GM21447 (cell line): ENCODE data around the gene ANKRD18A.
"Not testable (repeated sequence)": the region's sequence is repeated elsewhere in the genome, so short reads cannot be mapped to it uniquely, and the experiment has no call there.

Experiments
- ATAC-seq: cut with Tn5 transposase; IDR thresholded peaks from one replicate; pipeline ENCODE4 v1.9.1; 2021; ENCODE audit not compliant: unreplicated experiment

ANKRD18A gene

DNA sequence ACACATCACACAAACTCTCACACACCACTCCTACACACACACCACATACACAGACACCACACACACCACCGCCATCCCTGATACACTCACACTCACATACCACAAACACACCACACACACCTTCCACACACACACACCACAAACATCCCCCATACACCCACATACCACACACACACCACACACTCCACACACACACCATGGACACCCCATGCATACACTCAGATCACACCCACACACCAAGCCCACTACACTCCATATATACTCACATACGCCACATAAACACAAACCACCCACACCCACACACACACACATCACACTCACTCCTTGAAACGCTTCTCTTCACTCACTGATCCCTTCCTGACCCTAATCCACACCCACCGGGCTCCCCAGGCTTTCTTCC, 9.1 kb upstream of the ANKRD18A start:
- no peak for ATAC-seq

GRCh38 chr9:38626006-38626405, 5.6 kb upstream of the ANKRD18A start:
- no peak for ATAC-seq

DNA sequence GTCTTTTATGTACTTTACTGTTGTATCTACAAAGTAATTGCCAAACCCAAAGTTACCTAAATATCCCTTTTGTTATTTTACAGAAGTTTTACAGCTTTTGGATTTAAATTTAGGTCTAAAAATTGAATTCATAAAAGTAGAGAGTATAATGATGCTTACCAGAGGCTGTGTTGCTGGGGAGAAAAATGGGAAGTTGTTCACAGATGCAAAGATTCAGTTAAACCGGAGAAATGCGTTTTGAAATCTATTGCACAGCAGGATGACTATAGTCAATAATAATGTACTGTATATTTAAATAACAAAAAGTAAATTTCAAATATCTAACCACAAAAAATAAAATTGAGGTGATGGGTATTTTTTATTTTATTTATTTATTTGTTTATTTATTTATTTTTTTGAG, 2.6 kb upstream of the ANKRD18A start:
- ATAC-seq, result no peak

- ATAC-seq, result no peak
Measured at GRCh38 chr9:38622288-38622674, 1.9 kb upstream of the ANKRD18A start.

- peak; percentile 36 for ATAC-seq
Measured at GRCh38 chr9:38621434-38622287, 1.3 kb upstream of the ANKRD18A start.

GRCh38 chr9:38619556-38620447, 594 bp downstream of the ANKRD18A start:
- ATAC-seq, result no peak

DNA sequence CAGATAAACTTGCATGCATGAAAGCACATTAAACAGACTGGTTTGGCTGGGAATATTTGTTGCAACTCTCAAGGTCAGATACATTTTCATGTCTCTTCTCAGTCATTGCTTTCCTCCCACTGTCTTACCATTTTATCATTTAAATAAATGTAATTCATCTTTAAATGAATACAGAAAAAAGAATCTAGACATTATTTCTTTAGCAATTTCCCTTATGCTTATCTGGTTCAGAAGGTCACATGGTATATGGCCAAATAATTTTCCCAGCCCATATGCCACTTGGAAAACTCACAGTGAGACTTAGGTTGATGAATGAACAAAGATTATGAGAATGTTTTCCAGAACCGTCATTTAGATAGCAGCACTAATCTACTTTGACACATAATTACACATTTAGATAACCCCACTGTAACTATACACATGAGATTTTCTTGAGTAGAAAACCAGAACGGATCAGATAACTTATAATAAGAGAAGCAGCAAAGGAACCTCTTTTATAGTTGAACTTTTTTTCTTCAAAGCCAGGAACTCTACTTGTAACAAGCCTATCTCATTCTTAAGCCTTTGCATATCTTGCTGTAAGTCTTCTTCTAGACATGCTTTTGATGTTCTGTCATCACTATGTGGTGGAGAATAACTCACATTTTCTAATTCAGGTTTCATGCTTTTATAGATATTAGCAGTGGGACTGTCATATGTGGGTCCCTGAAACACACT, 22.2 kb downstream of the ANKRD18A start:
- ATAC-seq, result not testable (repeated sequence)

- not testable (repeated sequence) for ATAC-seq
Measured at GRCh38 chr9:38595117-38595516, 25.3 kb downstream of the ANKRD18A start.

GRCh38 chr9:38591346-38592063, 28.9 kb downstream of the ANKRD18A start:
- ATAC-seq, result not testable (repeated sequence)

DNA sequence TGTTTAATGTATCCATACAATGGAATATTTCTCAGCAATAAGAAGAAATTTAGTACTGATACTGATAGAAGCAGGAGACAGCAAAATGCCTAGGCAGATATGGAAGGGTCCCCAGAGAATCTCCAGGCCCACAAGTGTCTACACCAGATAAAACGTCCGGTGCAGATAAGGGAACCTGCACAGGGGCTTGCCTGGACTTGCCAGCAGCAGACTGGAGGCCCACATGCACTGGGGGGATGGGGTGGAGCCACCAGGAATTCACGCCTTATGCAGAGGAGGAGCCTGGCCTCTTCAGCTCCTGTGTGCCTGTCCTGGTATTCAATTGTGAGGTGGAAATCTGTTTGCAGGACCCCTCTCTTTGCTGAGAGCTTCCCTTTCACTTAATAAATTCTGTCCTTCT, 36.6 kb downstream of the ANKRD18A start:
- not testable (repeated sequence) for ATAC-seq

DNA sequence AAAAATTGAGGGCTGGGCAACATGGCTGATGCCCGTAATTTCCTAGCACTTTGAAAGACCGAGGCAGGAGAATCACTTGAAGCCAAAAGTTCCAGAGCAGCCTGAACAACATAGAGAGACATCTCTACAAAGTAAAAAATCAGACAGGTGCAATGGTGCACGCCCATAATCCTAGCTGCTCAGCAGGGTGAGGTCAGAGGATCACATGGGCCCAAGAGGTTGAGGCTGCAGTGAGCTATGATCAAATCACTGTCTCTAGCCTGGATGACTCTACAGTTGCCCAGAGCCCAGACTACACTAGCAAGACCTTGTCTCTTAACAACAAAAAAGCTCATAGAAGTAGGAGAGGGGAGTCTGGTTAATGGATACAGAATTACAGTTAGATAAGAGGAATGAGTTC, 40.3 kb downstream of the ANKRD18A start:
- not testable (repeated sequence) for ATAC-seq

DNA sequence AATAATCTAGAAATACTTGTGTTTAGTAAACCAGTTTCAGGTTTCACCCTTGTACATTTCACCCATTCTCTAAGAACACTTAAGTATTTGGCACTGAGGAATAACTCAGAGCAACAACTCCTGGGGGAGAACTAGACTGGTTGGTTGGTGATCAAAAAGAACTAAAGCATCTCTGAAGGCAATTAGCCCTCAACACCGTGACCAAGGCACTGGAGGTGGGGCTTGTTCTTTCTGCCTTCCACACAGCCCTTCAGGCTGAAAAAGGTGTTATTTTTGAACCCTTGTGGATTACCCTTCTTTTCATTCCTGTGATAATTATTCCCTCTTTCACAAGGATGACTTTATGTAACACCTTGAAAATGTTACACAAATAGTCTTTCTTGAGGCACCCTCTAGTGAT, 44.2 kb downstream of the ANKRD18A start:
- ATAC-seq, result not testable (repeated sequence)

DNA sequence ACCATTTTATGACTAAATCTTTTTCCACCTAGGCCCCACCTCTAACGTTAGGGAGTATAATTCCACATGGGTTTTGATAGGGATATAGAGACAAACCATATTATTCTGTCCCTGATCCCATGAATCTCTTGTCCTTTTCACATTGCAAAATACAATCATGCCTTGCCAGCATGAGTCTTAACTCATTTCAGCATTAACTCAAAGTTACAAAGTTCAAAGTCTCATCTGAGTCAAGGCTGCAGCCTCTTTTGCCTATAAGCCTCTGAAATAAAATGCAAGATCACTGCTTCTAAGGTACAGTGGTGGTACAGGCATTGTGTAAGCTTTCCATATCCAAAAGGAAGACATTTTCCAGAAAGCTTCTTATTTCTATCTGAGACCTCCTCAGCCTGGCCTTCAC, 54.3 kb downstream of the ANKRD18A start:
- not testable (repeated sequence) for ATAC-seq

DNA sequence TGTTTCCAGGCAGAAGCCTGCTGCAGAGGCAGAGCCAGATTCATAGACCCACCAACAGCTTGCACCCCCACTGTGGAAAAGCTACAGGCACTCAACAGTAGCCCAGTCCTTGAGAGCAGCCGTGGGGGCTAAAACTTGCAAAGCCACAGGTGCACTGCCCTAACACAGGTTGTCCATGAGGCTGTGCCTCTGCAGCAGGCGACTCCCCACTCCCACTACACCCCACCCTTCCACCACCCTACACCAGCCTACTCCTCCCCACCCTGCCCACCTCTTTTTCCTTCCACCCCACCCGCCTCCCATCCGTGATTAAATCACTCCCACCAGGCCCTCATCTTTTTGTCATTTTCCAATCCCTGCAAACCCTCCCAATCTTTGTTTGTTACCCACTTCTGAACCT, 55.2 kb downstream of the ANKRD18A start:
- not testable (repeated sequence) for ATAC-seq

GRCh38 chr9:38563911-38564310, 56.5 kb downstream of the ANKRD18A start:
- ATAC-seq, result not testable (repeated sequence)

GRCh38 chr9:38561134-38561533, 59.3 kb downstream of the ANKRD18A start:
- not testable (repeated sequence) for ATAC-seq

GRCh38 chr9:38559172-38559571, 61.2 kb downstream of the ANKRD18A start:
- ATAC-seq, result not testable (repeated sequence)

DNA sequence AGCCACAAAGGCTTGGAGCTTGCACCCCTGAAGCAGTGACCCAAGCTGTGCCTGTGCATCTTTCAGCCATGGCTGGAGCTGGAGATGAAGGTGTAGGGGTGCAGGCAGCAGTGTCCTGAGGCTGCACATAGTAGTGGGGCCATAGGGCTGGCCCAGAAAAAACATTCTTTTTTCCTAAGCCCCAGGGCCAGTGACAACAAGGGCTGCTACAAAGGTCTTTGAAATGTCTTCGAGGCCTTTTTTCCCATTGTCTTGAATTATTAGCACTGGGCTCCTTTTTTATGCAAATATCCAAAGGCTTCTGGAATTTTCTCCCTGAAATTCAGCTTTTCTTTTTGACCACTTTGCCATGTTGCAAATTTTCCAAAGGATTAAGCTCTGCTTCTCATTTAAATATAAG, 62.6 kb downstream of the ANKRD18A start:
- ATAC-seq, result not testable (repeated sequence)

- ATAC-seq, result not testable (repeated sequence)
Measured at GRCh38 chr9:38554966-38555365, 65.4 kb downstream of the ANKRD18A start.

DNA sequence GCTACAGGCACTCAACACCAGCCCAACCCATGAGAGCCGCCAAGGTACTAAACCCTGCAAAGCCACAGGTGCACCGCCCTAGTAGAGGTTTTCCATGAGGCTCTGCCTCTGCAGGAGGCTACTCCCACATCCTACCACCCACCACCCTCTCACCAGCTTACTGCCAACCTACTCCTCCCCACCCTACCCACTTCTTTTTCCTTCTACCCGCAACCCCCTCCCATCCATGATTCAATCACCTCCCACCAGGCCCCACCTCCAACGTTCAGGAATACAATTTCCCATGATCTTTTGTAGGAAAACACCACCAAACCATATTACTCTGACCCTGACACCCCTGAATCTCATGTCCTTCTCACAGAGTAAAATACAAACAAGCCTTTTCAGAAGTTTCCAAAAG, 67.4 kb downstream of the ANKRD18A start:
- not testable (repeated sequence) for ATAC-seq
